Transverse colon (tissue), 4 donors: ENCODE results near the gene SRPX. TPM values are rescaled to one million over a fixed set of nuclear protein-coding genes. Genes with fewer than 3 reads are reported as not detected.

Experiments
- DNase-seq: peaks from one replicate; pipeline ENCODE4 v3.0.0-alpha.2; 2019
- H3K27ac ChIP-seq, 4 donors: fragments of 200-600 bp; sonication (generic); 2 replicates each; pipeline ENCODE4 v1.5.1; 2016 to 2018; ENCODE audit warnings: inconsistent platforms in 4 of 4
- H3K27me3 ChIP-seq: fragments of 200-600 bp; sonication (generic); 2 replicates; pipeline ENCODE4 v1.5.1; 2017; ENCODE audit warnings: inconsistent platforms
- H3K36me3 ChIP-seq, 4 donors: fragments of 200-600 bp; sonication (generic); 2 replicates each; pipeline ENCODE4 v1.5.1; 2017 to 2019; ENCODE audit warnings: inconsistent platforms in 4 of 4
- H3K4me1 ChIP-seq, 4 donors: fragments of 200-600 bp; sonication (generic); 2 replicates each; pipeline ENCODE4 v1.5.1; 2017 to 2020; ENCODE audit warnings: inconsistent platforms in 4 of 4
- H3K4me3 ChIP-seq, 4 donors: fragments of 200-600 bp; sonication (generic); 1 replicate in 1 of 4; 2 replicates in 3 of 4; pipeline versions ENCODE4 v1.5.1 to v1.6.1; 2017 to 2019; ENCODE audit warnings: inconsistent platforms in 4 of 4
- H3K9me3 ChIP-seq, 2 donors: fragments of 200-600 bp; sonication (generic); 2 replicates each; pipeline ENCODE4 v1.5.1; 2017 to 2019; ENCODE audit warnings: inconsistent platforms in 2 of 2
- CTCF ChIP-seq, 5 experiments: fragments of 200-600 bp in 3 of 5; fragments of 450-650 bp in 2 of 5; sonication (generic) in 3 of 5; IDR thresholded peaks; 1 replicate in 2 of 5; 2 replicates in 3 of 5; pipeline ENCODE4 v1.5.1; 2016 to 2017; ENCODE audit warnings: antibody characterized with exemption in 5 of 5, inconsistent platforms in 3 of 5, mild to moderate bottlenecking in 2 of 5, moderate library complexity in 1 of 5
- EP300 ChIP-seq: sonication (generic); formaldehyde crosslinking; IDR thresholded peaks from one replicate; pipeline ENCODE4 v1.6.1; 2017; ENCODE audit warnings: antibody characterized with exemption, low read depth
- POLR2A ChIP-seq: fragments of 450-650 bp; IDR thresholded peaks from one replicate; pipeline ENCODE4 v1.6.1; 2016; ENCODE audit warnings: antibody characterized with exemption, mild to moderate bottlenecking, moderate library complexity
- POLR2AphosphoS5 ChIP-seq, 3 donors: sonication (generic); formaldehyde crosslinking; IDR thresholded peaks; one replicate each; pipeline ENCODE4 v1.6.1; 2016; ENCODE audit warnings: antibody characterized with exemption in 3 of 3
- WGBS, 2 donors: methylation state at CpG; one replicate each; pipeline ENCODE4 v1.1.5; 2018; ENCODE audit warnings: low coverage in 1 of 2; 5-methylcytosine and 5-hydroxymethylcytosine counted together
- in situ Hi-C, 4 donors: fragments of 200-750 bp; cut with MboI; loops; one replicate each; pipeline versions ENCODE4 v1.15.0 to v1.15.1; 2017; ENCODE audit warnings: low sequenced_read_pairs in 3 of 4, low pct_ligation_motif_present in 1 of 4, low pct_unique_long_range_greater_than_20kb in 1 of 4
- intact Hi-C: fragments of 100-400 bp; cut with DNase I; formaldehyde crosslinking; loops from one replicate; pipeline ENCODE4 v1.15.1; 2023; ENCODE audit warnings: low total_unique reads
- total RNA-seq, 4 donors: library from RNA; depleted of rRNA; stranded (reverse); fragments of >200 nt; gene quantifications; one replicate each; pipeline ENCODE4 v1.1.0, GENCODE V29; 2016

SRPX gene
- total RNA-seq, 4 donors from 2014 or later, result 16.1 to 43.6 (median 38.6) TPM

GRCh38 chrX:38260231-38260630 lies 39.6 kb upstream of the SRPX start:
- 27 to 40% methylated on average over 1 to 4 of the region's 4 CpGs for WGBS, 2 donors
- H3K36me3 ChIP-seq, result no peaks in the 10 kb centered on the region

GRCh38 chrX:38256019-38256418 lies 35.3 kb upstream of the SRPX start:
- no peak for TF ChIP-seq POLR2AphosphoS5 (IDR thresholded peaks at IDR 0.05)
- Histone ChIP-seq H3K4me1 (no peaks in the 10 kb centered on the region), H3K27me3 (no peaks in the 10 kb centered on the region), H3K27ac (no peak overlapping the region), H3K36me3 (no peaks in the 10 kb centered on the region), H3K4me3 (no peak overlapping the region), H3K9me3 (no peaks in the 10 kb centered on the region)
- DNase-seq, result no peak
- intact Hi-C loops, result loop anchor here (5.0 kb wide), 1 partner anchor 511 kb away; no protein-coding TSS in a partner anchor
- in situ Hi-C loops, result loop anchor here in 1 of 4 donors (25.0 kb wide), 1 partner anchor 106 kb away; the partner anchor contains the start of gene OTC
- 91% methylated on average over 30 of the region's 30 CpGs; no CpG with 5 or more reads in 1 of the 2 donors for whole genome bisulfite sequencing, 2 donors

More at GRCh38 chrX:38260231-38260630, 39.6 kb upstream of the SRPX start:
- Histone ChIP-seq H3K27ac (no peak overlapping the region), H3K4me3 (no peak overlapping the region), H3K4me1 (no peaks in the 10 kb centered on the region), H3K9me3 (no peaks in the 10 kb centered on the region), H3K27me3 (no peaks in the 10 kb centered on the region)
- in situ Hi-C loops (loop anchor here in 1 of 4 donors (25.0 kb wide), 1 partner anchor 102 kb away; the partner anchor contains the start of gene OTC), intact Hi-C loops (no loop called here)
- peak; percentile 25 for DNase-seq
- TF ChIP-seq CTCF (IDR thresholded peaks at IDR 0.05) (peak; percentile 20 to 28 (median 21)), POLR2A (no peak)

- H3K4me3 ChIP-seq, result no peak overlapping the region
- intact Hi-C loops (no loop called here), in situ Hi-C loops (loop anchor here in 1 of 4 donors (25.0 kb wide), 1 partner anchor 112 kb away; the partner anchor contains the start of gene OTC)
- DNase-seq, result no peak
- no peaks in the 10 kb centered on the region for H3K4me1 ChIP-seq
- WGBS, 2 donors, result 30% methylated on average over 2 of the region's 2 CpGs; no CpG with 5 or more reads in 1 of the 2 donors
- H3K27ac ChIP-seq, result no peak overlapping the region
- H3K36me3 ChIP-seq, result no peaks in the 10 kb centered on the region
- TF ChIP-seq EP300, result no peak
- no peaks in the 10 kb centered on the region for H3K9me3 ChIP-seq
- no peaks in the 10 kb centered on the region for H3K27me3 ChIP-seq
Observed at GRCh38 chrX:38249965-38250364, 29.3 kb upstream of the SRPX start.

GRCh38 chrX:38247051-38247450 lies 26.4 kb upstream of the SRPX start:
- 74 to 80% methylated on average over 2 of the region's 2 CpGs for WGBS, 2 donors
- Histone ChIP-seq H3K36me3 (no peaks in the 10 kb centered on the region), H3K9me3 (no peaks in the 10 kb centered on the region), H3K27me3 (no peaks in the 10 kb centered on the region), H3K27ac (no peak overlapping the region), H3K4me1 (no peaks in the 10 kb centered on the region), H3K4me3 (no peak overlapping the region)
- TF ChIP-seq POLR2AphosphoS5 (IDR thresholded peaks at IDR 0.05), result no peak
- TF ChIP-seq EP300, result no peak
- TF ChIP-seq POLR2A, result no peak
- intact Hi-C loops (no loop called here), in situ Hi-C loops (no loop called here)
- DNase-seq, result no peak

GRCh38 chrX:38240541-38240940 lies 19.9 kb upstream of the SRPX start:
- intact Hi-C loops, result no loop called here
- WGBS, 2 donors, result 66% methylated on average over 2 of the region's 2 CpGs; no CpG with 5 or more reads in 1 of the 2 donors
- in situ Hi-C loops, result no loop called here

More at GRCh38 chrX:38240541-38240940, 19.9 kb upstream of the SRPX start:
- no peaks in the 10 kb centered on the region for H3K36me3 ChIP-seq
- H3K4me3 ChIP-seq, result no peak overlapping the region
- no peaks in the 10 kb centered on the region for H3K27me3 ChIP-seq
- no peaks in the 10 kb centered on the region for H3K4me1 ChIP-seq
- H3K9me3 ChIP-seq, result no peaks in the 10 kb centered on the region
- DNase-seq, result no peak
- TF ChIP-seq POLR2AphosphoS5 (IDR thresholded peaks at IDR 0.05) (no peak), POLR2A (no peak), CTCF (IDR thresholded peaks at IDR 0.05) (no peak), EP300 (no peak)
- H3K27ac ChIP-seq, result no peak overlapping the region
